A204.1 (cell line): Measurements from ENCODE around the gene PEAR1.
"Not testable (repeated sequence)": the region's sequence is repeated elsewhere in the genome, so short reads cannot be mapped to it uniquely, and the experiment has no call there.

Experiments
- FAIRE-seq: peaks from 2 replicates; lab custom pipeline; 2012; peaks lifted over from hg19 to GRCh38; lab: Jason Lieb, UNC

The PEAR1 gene

GRCh38 chr1:156921053-156921529 lies 27.6 kb downstream of the PEAR1 start:
- FAIRE-seq, result no peak

GRCh38 chr1:156922986-156923669 lies 29.6 kb downstream of the PEAR1 start:
- no peak for FAIRE-seq

DNA sequence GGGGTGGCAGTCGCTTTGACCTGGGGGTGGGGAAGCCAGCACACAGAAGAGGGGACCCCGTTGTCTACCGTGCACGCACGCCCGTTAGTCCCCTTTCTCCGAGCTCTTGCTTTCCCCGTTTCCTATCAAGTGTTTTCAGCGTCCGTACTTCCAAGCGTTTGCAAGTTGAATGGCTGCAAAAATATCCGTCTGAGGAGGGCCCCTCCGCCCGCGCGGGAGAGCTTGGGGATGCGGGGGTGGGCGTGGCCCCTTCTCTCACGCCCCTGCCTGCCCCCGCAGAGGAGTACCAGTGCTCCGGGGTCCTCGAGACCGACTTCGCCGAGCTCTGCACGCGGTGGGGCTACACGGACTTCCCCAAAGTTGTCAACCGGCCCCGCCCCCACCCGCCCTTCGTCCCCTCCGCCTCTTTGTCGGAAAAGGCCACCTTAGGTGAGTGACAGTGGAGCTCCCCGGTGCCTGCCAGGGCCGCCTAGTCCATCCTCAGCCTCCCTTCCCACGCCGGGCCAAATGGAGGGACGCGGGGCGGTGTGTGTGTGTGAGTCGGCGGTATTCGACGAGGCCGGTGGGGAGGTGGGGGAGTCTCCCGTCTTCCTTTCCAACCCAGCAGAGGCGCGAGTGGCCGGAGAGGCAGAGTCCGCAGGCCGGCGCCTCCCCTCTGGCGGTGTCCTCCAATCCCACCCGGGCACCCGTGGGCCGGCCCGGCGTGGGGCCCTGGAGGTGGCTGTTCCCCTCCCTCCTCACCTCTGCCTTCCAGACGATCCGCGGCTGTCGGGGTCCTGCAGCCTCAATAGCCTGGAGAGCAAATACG lies 30.4 kb downstream of the PEAR1 start:
- FAIRE-seq, result no peak

- no peak for FAIRE-seq
These were observed 31.1 kb downstream of the PEAR1 start for GRCh38 chr1:156924478-156925153.

DNA sequence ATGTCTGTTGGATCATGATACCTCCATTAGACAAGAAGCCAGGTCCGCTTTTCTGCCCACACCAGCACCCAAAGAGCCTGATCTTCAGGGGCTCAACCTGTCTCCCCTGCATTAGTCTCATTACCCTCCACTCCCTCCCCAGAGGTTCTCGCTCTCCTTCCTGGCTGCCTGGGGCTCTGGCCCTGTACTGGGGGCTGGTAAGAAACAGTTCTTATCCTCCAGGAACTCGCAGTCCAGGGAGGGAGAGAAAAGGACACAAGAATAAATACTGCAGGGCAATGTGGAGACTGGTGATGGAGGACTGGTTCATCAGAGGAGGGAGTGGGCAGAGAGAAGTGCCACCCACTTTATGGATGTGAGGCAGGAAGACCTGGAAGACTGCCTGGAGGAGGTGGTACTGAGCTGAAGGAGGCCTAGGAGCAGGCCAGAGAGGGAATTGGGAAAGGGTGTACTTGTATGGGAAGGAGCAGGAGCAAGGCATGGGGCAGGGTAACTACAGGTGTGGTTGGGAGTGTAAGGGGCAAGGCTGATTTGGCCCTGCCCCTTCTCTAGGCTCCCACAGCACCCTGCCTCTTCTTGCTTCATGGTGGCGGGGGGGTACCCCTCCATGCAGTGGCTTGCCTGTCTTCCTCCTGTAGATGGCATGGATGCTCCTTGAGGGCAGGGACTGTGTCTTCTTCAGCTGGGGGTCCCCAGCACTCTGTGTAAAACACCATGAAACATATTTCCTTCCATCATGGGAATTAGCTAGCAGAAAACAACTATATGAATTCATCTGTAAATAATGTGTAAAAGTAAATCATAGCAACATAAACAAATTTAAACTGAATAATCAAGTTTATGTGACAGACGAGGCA lies 31.9 kb downstream of the PEAR1 start:
- no peak for FAIRE-seq

GRCh38 chr1:156926175-156926574 lies 32.7 kb downstream of the PEAR1 start:
- FAIRE-seq, result no peak

DNA sequence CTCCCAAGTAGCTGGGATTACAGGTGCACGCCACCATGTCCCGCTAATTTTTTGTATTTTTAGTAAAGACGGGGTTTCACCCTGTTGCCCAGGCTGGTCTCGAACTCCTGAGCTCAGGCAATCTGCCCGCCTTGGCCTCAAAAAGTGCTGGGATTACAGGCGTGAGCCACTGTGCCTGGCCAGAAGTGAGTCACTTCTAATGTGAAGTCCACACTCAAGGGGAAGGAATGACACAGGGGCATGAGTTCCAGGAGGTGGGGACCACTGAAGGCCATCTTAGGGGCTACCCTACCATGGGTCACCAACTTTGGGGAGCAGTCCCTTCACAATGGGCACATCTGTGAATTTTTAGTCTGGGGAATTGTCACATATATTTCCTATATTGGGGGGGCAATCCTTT lies 33.2 kb downstream of the PEAR1 start:
- FAIRE-seq, result not testable (repeated sequence)

GRCh38 chr1:156927215-156928042 lies 33.9 kb downstream of the PEAR1 start:
- FAIRE-seq, result no peak

DNA sequence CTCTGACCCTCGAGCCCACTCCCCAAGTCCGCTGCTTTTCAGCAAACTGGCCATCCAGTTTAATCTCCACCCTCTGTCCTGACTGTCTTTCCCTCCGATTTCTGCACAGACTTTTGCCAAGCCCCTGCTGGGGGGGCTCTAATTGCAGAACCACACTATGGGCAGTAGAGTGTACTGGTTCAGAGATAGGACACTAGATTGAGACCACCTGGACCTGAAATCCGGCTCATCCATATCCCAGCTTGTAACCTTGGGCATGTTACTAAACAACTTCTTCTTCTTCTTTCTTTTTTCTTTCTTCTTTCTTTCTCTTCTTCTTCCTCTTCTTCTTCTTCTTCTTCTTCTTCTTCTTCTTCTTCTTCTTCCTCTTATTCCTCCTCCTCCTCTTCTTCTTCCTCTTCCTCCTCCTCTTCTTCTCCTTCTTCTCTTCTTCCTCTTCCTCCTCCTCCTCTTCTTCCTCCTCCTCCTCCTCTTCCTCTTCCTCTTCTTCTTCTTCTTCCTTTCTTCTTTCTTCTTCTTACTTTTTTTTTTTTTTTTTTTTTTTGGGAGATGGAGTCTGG lies 34.6 kb downstream of the PEAR1 start:
- no peak for FAIRE-seq

DNA sequence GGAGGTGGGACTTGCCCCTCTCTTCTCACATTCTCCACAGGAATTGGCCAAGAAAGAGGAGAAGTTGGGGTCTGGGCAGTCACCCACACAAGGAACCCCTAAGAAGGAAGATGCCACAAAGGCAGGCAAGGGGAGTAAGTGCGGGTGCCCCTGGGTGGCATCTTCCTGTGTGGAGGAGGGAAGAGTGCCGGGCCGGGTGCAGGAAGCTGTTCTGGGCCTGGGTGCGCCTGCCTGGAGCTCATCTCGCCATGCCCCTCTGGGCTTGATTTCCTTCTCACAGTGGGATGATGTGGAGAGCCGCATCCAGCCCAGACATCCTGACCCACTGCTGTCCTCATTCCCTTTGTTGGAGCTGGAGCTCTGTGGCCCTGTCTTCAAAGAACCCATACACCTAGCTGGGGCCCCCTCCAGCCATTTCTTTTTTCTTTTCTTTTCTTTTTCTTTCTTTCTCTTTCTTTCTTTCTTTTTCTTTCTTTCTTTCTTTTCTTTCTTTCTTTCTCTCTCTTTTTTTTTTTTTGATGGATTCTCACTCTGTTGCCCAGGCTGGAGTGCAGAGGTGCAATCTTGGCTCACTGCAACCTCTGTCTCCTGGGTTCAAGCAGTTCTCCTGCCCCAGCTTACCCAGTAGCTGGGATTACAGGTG lies 36.2 kb downstream of the PEAR1 start:
- no peak for FAIRE-seq

GRCh38 chr1:156930483-156930882 lies 37.0 kb downstream of the PEAR1 start:
- no peak for FAIRE-seq

DNA sequence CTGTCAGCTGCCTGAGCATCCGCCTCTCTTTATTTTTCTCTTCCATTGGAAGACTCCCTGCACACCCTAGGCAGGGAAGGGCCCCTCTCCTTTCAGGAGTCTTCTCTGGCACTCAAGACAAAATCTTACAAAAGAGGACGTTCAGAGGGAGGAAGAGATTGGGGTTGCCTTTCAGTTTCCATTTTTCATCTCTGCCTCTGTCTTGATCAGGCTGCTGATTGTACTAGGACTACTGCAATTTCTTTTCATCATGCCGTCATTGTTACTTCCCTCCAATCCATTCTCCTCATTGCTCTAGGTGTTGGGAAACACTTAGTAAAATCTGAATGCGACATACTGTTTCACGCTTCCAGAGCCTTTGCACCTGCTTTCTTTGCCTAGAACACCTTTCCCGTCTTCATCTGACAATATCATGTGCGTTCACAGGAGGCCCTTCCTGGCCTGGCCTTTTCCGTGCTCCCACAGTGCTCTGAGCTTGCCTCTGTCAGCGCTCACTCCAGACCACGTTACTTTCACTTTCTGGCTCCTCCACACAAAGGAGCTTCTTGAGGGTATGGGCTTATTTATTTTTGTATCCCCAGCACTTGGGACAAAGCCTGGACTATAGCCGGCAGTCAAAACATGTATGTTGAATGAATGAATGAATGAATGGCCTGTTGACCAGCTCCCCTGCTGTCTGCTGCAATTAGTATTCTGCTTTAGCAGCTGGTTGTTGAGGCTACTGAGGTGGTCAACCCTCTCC lies 37.9 kb downstream of the PEAR1 start:
- no peak for FAIRE-seq

GRCh38 chr1:156931974-156932710 lies 38.6 kb downstream of the PEAR1 start:
- FAIRE-seq, result no peak

GRCh38 chr1:156933136-156933535 lies 39.6 kb downstream of the PEAR1 start:
- no peak for FAIRE-seq

GRCh38 chr1:156935505-156936128 lies 42.1 kb downstream of the PEAR1 start:
- no peak for FAIRE-seq

DNA sequence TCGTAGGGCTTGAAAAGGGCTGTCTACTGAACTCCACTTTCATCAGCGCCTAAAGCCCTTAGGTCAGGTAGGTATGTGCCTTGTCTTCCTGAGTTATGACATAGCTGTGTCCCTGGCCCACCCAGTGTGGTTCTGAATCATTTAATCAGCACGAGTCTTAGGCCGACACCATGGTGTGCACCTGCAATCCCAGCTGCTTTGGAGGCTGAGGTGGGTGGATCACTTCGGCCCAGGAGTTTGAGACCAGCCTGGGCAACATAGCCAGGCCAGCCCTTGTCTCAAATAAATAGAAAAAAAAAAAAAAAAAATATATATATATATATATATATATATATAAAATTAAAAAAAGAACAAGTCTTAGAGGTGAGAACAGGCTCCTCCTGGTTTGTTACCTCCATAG lies 42.7 kb downstream of the PEAR1 start:
- FAIRE-seq, result no peak

GRCh38 chr1:156936721-156937220 lies 43.3 kb downstream of the PEAR1 start:
- FAIRE-seq, result no peak

GRCh38 chr1:156937883-156938282 lies 44.4 kb downstream of the PEAR1 start:
- FAIRE-seq, result no peak
